Stimulated activated CD4-positive, alpha-beta T cell treated with anti-CD3 and anti-CD28 coated beads, TNF-alpha, amount 100 ng/mL, for 1 hour (primary cell): ENCODE data around the gene TMPRSS13.

Experiments
- DNase-seq, 3 donors: peaks; one replicate each; pipeline ENCODE4 v3.0.0-alpha.2; 2020; ENCODE audit warnings: low read depth in 3 of 3, low spot score in 1 of 3

The TMPRSS13 gene

GRCh38 chr11:117857734-117858414, 71.3 kb downstream of the TMPRSS13 start:
- DNase-seq: no peak

- no peak for DNase-seq
Measured at GRCh38 chr11:117855912-117856651, 73.1 kb downstream of the TMPRSS13 start.

- no peak for DNase-seq
Measured at GRCh38 chr11:117855186-117855845, 73.9 kb downstream of the TMPRSS13 start.

- no peak for DNase-seq
Measured at GRCh38 chr11:117852309-117852708, 76.9 kb downstream of the TMPRSS13 start.

GRCh38 chr11:117851852-117852251, 77.3 kb downstream of the TMPRSS13 start:
- DNase-seq: no peak

- DNase-seq: no peak
Measured at GRCh38 chr11:117851106-117851505, 78.1 kb downstream of the TMPRSS13 start.
